OCI-LY1 (cell line): ENCODE data around the gene ARHGEF18.

ENCODE experiments used
- H2AFZ ChIP-seq: fragments of 200-600 bp; sonication (generic), shearing (Covaris generic); 2 replicates; pipeline ENCODE4 v1.6.0; 2014; ENCODE audit warnings: antibody characterized with exemption, mild to moderate bottlenecking, low read length
- H3F3A ChIP-seq: fragments of 200-600 bp; sonication (generic), shearing (Covaris generic); 2 replicates; pipeline ENCODE4 v1.6.0; 2014; ENCODE audit warnings: mild to moderate bottlenecking, antibody characterized with exemption, low read length, moderate library complexity; ENCODE audit not compliant: insufficient read depth
- H3K27ac ChIP-seq: fragments of 200-600 bp; sonication (generic); 2 replicates; pipeline ENCODE4 v1.5.1; 2014; ENCODE audit warnings: low read length, mixed run types, mild to moderate bottlenecking, low read depth; ENCODE audit not compliant: poor library complexity, severe bottlenecking
- H3K27me3 ChIP-seq: fragments of 200-600 bp; sonication (generic); 2 replicates; pipeline ENCODE4 v1.6.0; 2014; ENCODE audit warnings: antibody characterized with exemption, mild to moderate bottlenecking, low read length, moderate library complexity; ENCODE audit not compliant: insufficient read depth
- H3K36me3 ChIP-seq: fragments of 200-600 bp; sonication (generic); 2 replicates; pipeline ENCODE4 v1.6.1; 2014; ENCODE audit warnings: mild to moderate bottlenecking, antibody characterized with exemption, low read length, moderate library complexity, mixed read lengths; ENCODE audit not compliant: insufficient read depth
- H3K4me1 ChIP-seq: fragments of 200-600 bp; sonication (generic); 2 replicates; pipeline ENCODE4 v1.5.1; 2014; ENCODE audit warnings: mild to moderate bottlenecking, low read length, moderate library complexity; ENCODE audit not compliant: insufficient read depth, severe bottlenecking
- H3K4me2 ChIP-seq: fragments of 200-600 bp; sonication (generic), shearing (Covaris generic); 2 replicates; pipeline ENCODE4 v1.6.1; 2014; ENCODE audit warnings: low read length
- H3K4me3 ChIP-seq: fragments of 200-600 bp; sonication (generic); 2 replicates; pipeline ENCODE4 v1.5.1; 2014; ENCODE audit warnings: low read length, low read depth, mild to moderate bottlenecking, mixed read lengths; ENCODE audit not compliant: poor library complexity, severe bottlenecking
- H3K79me2 ChIP-seq: fragments of 200-600 bp; shearing (Covaris generic); 2 replicates; pipeline ENCODE4 v1.6.1; 2016; ENCODE audit warnings: mixed run types, low read length, mixed read lengths; ENCODE audit not compliant: insufficient read depth
- H3K9ac ChIP-seq: fragments of 200-600 bp; sonication (generic), shearing (Covaris generic); 2 replicates; pipeline ENCODE4 v1.6.1; 2014; ENCODE audit warnings: mild to moderate bottlenecking, low read length, mixed read lengths
- H3K9me2 ChIP-seq: fragments of 200-600 bp; sonication (generic), shearing (Covaris generic); 2 replicates; pipeline ENCODE4 v1.6.1; 2014; ENCODE audit warnings: low read depth, mild to moderate bottlenecking, low read length, mixed read lengths
- H3K9me3 ChIP-seq: fragments of 200-600 bp; shearing (Covaris generic); 2 replicates; pipeline ENCODE4 v1.6.1; 2014; ENCODE audit warnings: low read length, mixed read lengths
- H4K20me1 ChIP-seq: fragments of 200-600 bp; sonication (generic), shearing (Covaris generic); 2 replicates; pipeline ENCODE4 v1.6.0; 2016; ENCODE audit warnings: mild to moderate bottlenecking, low read length; ENCODE audit not compliant: insufficient read depth
- CTCF ChIP-seq: fragments of 200-600 bp; sonication (generic), shearing (Covaris generic); IDR thresholded peaks from 2 replicates; pipeline ENCODE4 v1.5.1; 2017; ENCODE audit warnings: mild to moderate bottlenecking, antibody characterized with exemption, low read length, moderate library complexity, mixed read lengths
- EZH2 ChIP-seq: fragments of 200-600 bp; sonication (generic), shearing (Covaris generic); IDR thresholded peaks from 2 replicates; pipeline ENCODE4 v1.8.0; 2017; ENCODE audit warnings: borderline replicate concordance, mixed run types, mild to moderate bottlenecking, antibody characterized with exemption, low read length, moderate library complexity, mixed read lengths

Gene ARHGEF18

GRCh38 chr19:7349231-7349591 lies 474 bp downstream of the ARHGEF18 start:
- H3K4me3 ChIP-seq, result peak overlapping the region; percentile 74
- H3K27ac ChIP-seq, result peak overlapping the region; percentile 99
- no peak overlapping the region for H2AFZ ChIP-seq

GRCh38 chr19:7349961-7350711 lies 1.4 kb downstream of the ARHGEF18 start:
- no peaks in the 10 kb centered on the region for H3K9me2 ChIP-seq
- H3K4me3 ChIP-seq, result peak overlapping the region; percentile 74
- H2AFZ ChIP-seq, result no peak overlapping the region
- peak overlapping the region; percentile 83 for H3K9ac ChIP-seq
- H3K79me2 ChIP-seq, result peaks cover 32% of the 10 kb centered on the region
- H3K36me3 ChIP-seq, result peaks cover 35% of the 10 kb centered on the region
- H3K27ac ChIP-seq, result peak overlapping the region; percentile 99
- no peak; the same call in 1 of the 2 replicates for TF ChIP-seq CTCF
- TF ChIP-seq EZH2, result no peak
- H4K20me1 ChIP-seq, result no peaks in the 10 kb centered on the region
- peak overlapping the region; percentile 73 for H3K4me2 ChIP-seq
- no peaks in the 10 kb centered on the region for H3K27me3 ChIP-seq
- H3K4me1 ChIP-seq, result peaks cover 62% of the 10 kb centered on the region
- H3K9me3 ChIP-seq, result no peaks in the 10 kb centered on the region
- peaks cover 5% of the 10 kb centered on the region; the same call in 1 of the 2 replicates for H3F3A ChIP-seq

More at GRCh38 chr19:7349231-7349591, 474 bp downstream of the ARHGEF18 start:
- peak overlapping the region; percentile 73 for H3K4me2 ChIP-seq
- no peaks in the 10 kb centered on the region for H3K9me2 ChIP-seq
- no peaks in the 10 kb centered on the region for H3K9me3 ChIP-seq
- peaks cover 71% of the 10 kb centered on the region for H3K4me1 ChIP-seq
- H3K79me2 ChIP-seq, result peaks cover 29% of the 10 kb centered on the region
- no peaks in the 10 kb centered on the region for H3K27me3 ChIP-seq
- peaks cover 5% of the 10 kb centered on the region; the same call in 1 of the 2 replicates for H3F3A ChIP-seq
- peaks cover 25% of the 10 kb centered on the region for H3K36me3 ChIP-seq
- no peaks in the 10 kb centered on the region for H4K20me1 ChIP-seq
- TF ChIP-seq EZH2, result no peak
- peak overlapping the region; percentile 83 for H3K9ac ChIP-seq

- no peaks in the 10 kb centered on the region for H3K9me2 ChIP-seq
- H4K20me1 ChIP-seq, result no peaks in the 10 kb centered on the region
- peaks cover 37% of the 10 kb centered on the region for H3K79me2 ChIP-seq
- peaks cover 45% of the 10 kb centered on the region for H3K4me1 ChIP-seq
- no peak overlapping the region for H3K9ac ChIP-seq
- TF ChIP-seq CTCF, result no peak
- no peak for TF ChIP-seq EZH2
- no peaks in the 10 kb centered on the region for H3K27me3 ChIP-seq
- H3K36me3 ChIP-seq, result peaks cover 52% of the 10 kb centered on the region
- H3F3A ChIP-seq, result no peaks in the 10 kb centered on the region
- H2AFZ ChIP-seq, result no peak overlapping the region
- peak overlapping the region; percentile 24; the same call in 1 of the 2 replicates for H3K4me2 ChIP-seq
- H3K27ac ChIP-seq, result peak overlapping the region; percentile 35
- H3K9me3 ChIP-seq, result no peaks in the 10 kb centered on the region
- H3K4me3 ChIP-seq, result no peak overlapping the region
These were observed 3.1 kb downstream of the ARHGEF18 start for GRCh38 chr19:7351861-7352260.
